CD4-positive, alpha-beta T cell treated with Interferon alpha-2 for 1 hour (primary cell): ENCODE measurements around the gene CD300C.
A peak's percentile ranks its signal among the peaks of the same experiment; 100 is the strongest.
"Not testable (repeated sequence)": the region's sequence is repeated elsewhere in the genome, so short reads cannot be mapped to it uniquely, and the experiment has no call there.

Experiments
- DNase-seq, 2 donors: peaks; one replicate each; pipeline ENCODE4 v3.0.0-alpha.2; 2020 to 2022

Gene CD300C

GRCh38 chr17:74508156-74508555, 37.8 kb downstream of the CD300C start:
- no peak for DNase-seq

- DNase-seq: not testable (repeated sequence)
These were observed 42.0 kb downstream of the CD300C start for GRCh38 chr17:74503949-74504348.

GRCh38 chr17:74502861-74503260, 43.1 kb downstream of the CD300C start:
- DNase-seq: no peak

- DNase-seq: no peak
These were observed 45.9 kb downstream of the CD300C start for GRCh38 chr17:74499992-74500391.

- no peak for DNase-seq
These were observed 48.4 kb downstream of the CD300C start for GRCh38 chr17:74497471-74497870.

GRCh38 chr17:74493331-74493833, 52.5 kb downstream of the CD300C start:
- DNase-seq: peak; percentile 68 to 80

GRCh38 chr17:74491626-74492025, 54.3 kb downstream of the CD300C start:
- peak in 1 of 2 donors; percentile 33 for DNase-seq
